ENCODE data around the gene CRYBG2.
"Not testable (repeated sequence)": the region's sequence is repeated elsewhere in the genome, so short reads cannot be mapped to it uniquely, and the experiment has no call there.

CRYBG2 gene

GRCh38 chr1:26317146-26317545 is 36.8 kb downstream of the CRYBG2 start:
- no peak for ATAC-seq (ENCODE audit: insufficient read depth, low read depth)
- Histone ChIP-seq H3K27me3 (ENCODE audit: insufficient read depth, low read length, poor library complexity) (no peaks in the 10 kb centered on the region), H3K4me1 (ENCODE audit: insufficient read depth, low read length) (peaks cover 19% of the 10 kb centered on the region), H3K4me2 (ENCODE audit: insufficient read depth, low read length) (no peak overlapping the region), H3K36me3 (ENCODE audit: insufficient read depth, low read length) (no peaks in the 10 kb centered on the region), H3K27ac (ENCODE audit: low read length) (no peak overlapping the region), H3K4me3 (ENCODE audit: low read depth in 1 of 2, low read length in 2 of 2) (no peak overlapping the region), H3K79me2 (ENCODE audit: insufficient read depth, low read length) (no peaks in the 10 kb centered on the region), H2AFZ (ENCODE audit: low read depth, low read length) (no peak overlapping the region), H3K9me3 (ENCODE audit: insufficient read depth, low read length, severe bottlenecking) (no peaks in the 10 kb centered on the region), H4K20me1 (ENCODE audit: insufficient read depth, low read length) (no peaks in the 10 kb centered on the region), H3K9ac (ENCODE audit: low read depth, low read length) (no peak overlapping the region)
- no peak for TF ChIP-seq EZH2 (IDR thresholded peaks at IDR 0.05; ENCODE audit: borderline replicate concordance, low read depth, low read length, severe bottlenecking)
- TF ChIP-seq, protein P1, sequence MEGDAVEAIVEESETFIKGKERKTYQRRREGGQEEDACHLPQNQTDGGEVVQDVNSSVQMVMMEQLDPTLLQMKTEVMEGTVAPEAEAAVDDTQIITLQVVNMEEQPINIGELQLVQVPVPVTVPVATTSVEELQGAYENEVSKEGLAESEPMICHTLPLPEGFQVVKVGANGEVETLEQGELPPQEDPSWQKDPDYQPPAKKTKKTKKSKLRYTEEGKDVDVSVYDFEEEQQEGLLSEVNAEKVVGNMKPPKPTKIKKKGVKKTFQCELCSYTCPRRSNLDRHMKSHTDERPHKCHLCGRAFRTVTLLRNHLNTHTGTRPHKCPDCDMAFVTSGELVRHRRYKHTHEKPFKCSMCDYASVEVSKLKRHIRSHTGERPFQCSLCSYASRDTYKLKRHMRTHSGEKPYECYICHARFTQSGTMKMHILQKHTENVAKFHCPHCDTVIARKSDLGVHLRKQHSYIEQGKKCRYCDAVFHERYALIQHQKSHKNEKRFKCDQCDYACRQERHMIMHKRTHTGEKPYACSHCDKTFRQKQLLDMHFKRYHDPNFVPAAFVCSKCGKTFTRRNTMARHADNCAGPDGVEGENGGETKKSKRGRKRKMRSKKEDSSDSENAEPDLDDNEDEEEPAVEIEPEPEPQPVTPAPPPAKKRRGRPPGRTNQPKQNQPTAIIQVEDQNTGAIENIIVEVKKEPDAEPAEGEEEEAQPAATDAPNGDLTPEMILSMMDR (IDR thresholded peaks at IDR 0.05; ENCODE audit: borderline replicate concordance, extremely low read depth, low read length, poor library complexity, severe bottlenecking), result no peak
- DNase-seq, result no peak

DNA sequence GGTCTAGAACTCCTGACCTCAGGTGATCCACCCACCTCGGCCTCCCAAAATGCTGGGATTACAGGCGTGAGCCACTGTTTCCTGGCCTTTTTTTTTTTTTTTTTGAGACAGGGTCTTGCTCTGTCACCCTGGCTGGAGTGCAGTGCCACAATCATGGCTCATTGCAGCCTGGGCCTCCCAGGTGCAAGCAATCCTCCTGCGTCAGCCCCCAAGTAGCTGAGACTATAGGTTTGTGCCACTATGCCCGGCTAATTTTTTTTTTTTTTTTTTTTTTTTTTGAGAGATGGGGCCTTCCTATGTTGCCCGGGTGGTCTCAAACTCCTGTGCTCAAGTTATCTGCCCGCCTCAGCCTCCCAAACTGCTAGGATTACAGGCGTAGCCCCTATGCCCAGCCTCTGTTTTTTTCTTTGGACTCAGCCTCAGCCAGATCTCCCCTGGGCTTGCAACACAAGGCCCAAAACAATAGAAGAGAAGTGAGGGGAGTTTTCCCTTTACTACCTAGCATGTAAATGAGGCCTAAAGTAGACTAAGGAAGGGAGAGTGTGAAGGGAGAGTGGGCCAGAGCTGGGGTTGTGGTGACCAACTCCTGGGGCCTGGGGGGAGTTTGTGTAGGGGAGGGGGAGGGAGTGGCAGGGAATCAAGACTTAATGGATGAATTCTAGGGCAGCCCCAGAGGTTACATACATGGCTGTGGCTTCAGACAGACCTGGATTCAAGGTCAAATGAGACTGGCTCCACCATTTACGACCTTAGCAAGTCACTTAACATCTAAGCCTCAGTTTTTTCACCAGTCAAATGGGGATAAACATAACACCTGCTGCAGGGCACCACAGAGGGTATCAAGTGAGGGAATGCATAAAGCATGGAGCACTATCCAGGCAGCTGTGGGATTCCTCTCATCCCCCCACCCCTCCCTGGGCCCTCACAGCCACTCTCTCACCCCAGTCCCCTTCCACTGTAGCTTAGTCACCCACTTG is 37.8 kb downstream of the CRYBG2 start:
- no peak overlapping the region for H3K4me2 ChIP-seq (ENCODE audit: insufficient read depth, low read length)
- TF ChIP-seq, protein P1 (IDR thresholded peaks at IDR 0.05; ENCODE audit: borderline replicate concordance, extremely low read depth, low read length, poor library complexity, severe bottlenecking), result no peak
- no peak for TF ChIP-seq EZH2 (IDR thresholded peaks at IDR 0.05; ENCODE audit: borderline replicate concordance, low read depth, low read length, severe bottlenecking)
- no peak overlapping the region for H2AFZ ChIP-seq (ENCODE audit: low read depth, low read length)
- no peak overlapping the region for H3K9ac ChIP-seq (ENCODE audit: low read depth, low read length)
- no peak overlapping the region for H3K27ac ChIP-seq (ENCODE audit: low read length)
- DNase-seq (no peak), ATAC-seq (ENCODE audit: insufficient read depth, low read depth) (no peak)
- H4K20me1 ChIP-seq (ENCODE audit: insufficient read depth, low read length), result no peaks in the 10 kb centered on the region
- no peak overlapping the region for H3K4me3 ChIP-seq (ENCODE audit: low read depth in 1 of 2, low read length in 2 of 2)
- H3K9me3 ChIP-seq (ENCODE audit: insufficient read depth, low read length, severe bottlenecking), result no peaks in the 10 kb centered on the region
- H3K79me2 ChIP-seq (ENCODE audit: insufficient read depth, low read length), result no peaks in the 10 kb centered on the region
- H3K36me3 ChIP-seq (ENCODE audit: insufficient read depth, low read length), result no peaks in the 10 kb centered on the region
- peaks cover 16% of the 10 kb centered on the region for H3K4me1 ChIP-seq (ENCODE audit: insufficient read depth, low read length)
- no peaks in the 10 kb centered on the region for H3K27me3 ChIP-seq (ENCODE audit: insufficient read depth, low read length, poor library complexity)

DNA sequence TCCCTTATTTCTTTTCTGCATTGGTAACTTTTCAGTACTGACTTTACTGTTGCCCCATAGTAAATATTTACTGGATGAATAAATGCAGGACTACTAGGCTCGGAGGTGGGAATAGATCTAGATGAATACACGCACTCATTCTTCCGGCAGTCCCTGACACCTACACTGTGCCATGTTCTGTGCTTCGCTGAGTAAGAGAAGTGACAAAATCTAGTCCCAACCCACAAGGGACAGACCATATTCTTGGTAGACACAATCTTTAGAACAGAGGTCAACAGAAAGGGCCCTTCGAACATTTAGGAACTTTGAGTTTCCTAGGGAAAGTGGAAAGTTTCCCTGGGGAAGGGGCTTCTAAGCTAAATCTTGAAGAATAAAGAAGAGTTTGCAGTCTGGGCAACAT is 39.4 kb downstream of the CRYBG2 start:
- H3K27ac ChIP-seq (ENCODE audit: low read length), result no peak overlapping the region
- H3K9ac ChIP-seq (ENCODE audit: low read depth, low read length), result no peak overlapping the region
- H3K4me1 ChIP-seq (ENCODE audit: insufficient read depth, low read length), result peaks cover 13% of the 10 kb centered on the region; the same call in 1 of the 2 replicates
- H4K20me1 ChIP-seq (ENCODE audit: insufficient read depth, low read length), result no peaks in the 10 kb centered on the region
- H3K27me3 ChIP-seq (ENCODE audit: insufficient read depth, low read length, poor library complexity), result no peaks in the 10 kb centered on the region
- H3K79me2 ChIP-seq (ENCODE audit: insufficient read depth, low read length), result no peaks in the 10 kb centered on the region
- H2AFZ ChIP-seq (ENCODE audit: low read depth, low read length), result no peak overlapping the region
- TF ChIP-seq EZH2 (IDR thresholded peaks at IDR 0.05; ENCODE audit: borderline replicate concordance, low read depth, low read length, severe bottlenecking), result no peak
- TF ChIP-seq, protein P1 (IDR thresholded peaks at IDR 0.05; ENCODE audit: borderline replicate concordance, extremely low read depth, low read length, poor library complexity, severe bottlenecking), result no peak
- DNase-seq (no peak), ATAC-seq (ENCODE audit: insufficient read depth, low read depth) (no peak)
- no peak overlapping the region for H3K4me3 ChIP-seq (ENCODE audit: low read depth in 1 of 2, low read length in 2 of 2)
- H3K36me3 ChIP-seq (ENCODE audit: insufficient read depth, low read length), result no peaks in the 10 kb centered on the region
- H3K9me3 ChIP-seq (ENCODE audit: insufficient read depth, low read length, severe bottlenecking), result no peaks in the 10 kb centered on the region
- H3K4me2 ChIP-seq (ENCODE audit: insufficient read depth, low read length), result no peak overlapping the region

GRCh38 chr1:26307966-26308899 is 45.7 kb downstream of the CRYBG2 start:
- not testable (repeated sequence) for H3K27me3 ChIP-seq (ENCODE audit: insufficient read depth, low read length, poor library complexity); H3K4me3 ChIP-seq (ENCODE audit: low read depth in 1 of 2, low read length in 2 of 2); DNase-seq; ATAC-seq (ENCODE audit: insufficient read depth, low read depth); H3K27ac ChIP-seq (ENCODE audit: low read length); H3K79me2 ChIP-seq (ENCODE audit: insufficient read depth, low read length); H3K4me2 ChIP-seq (ENCODE audit: insufficient read depth, low read length); H3K9ac ChIP-seq (ENCODE audit: low read depth, low read length); H3K9me3 ChIP-seq (ENCODE audit: insufficient read depth, low read length, severe bottlenecking); H4K20me1 ChIP-seq (ENCODE audit: insufficient read depth, low read length); H3K36me3 ChIP-seq (ENCODE audit: insufficient read depth, low read length)
- H2AFZ ChIP-seq (ENCODE audit: low read depth, low read length), result peak overlapping the region; percentile 100; the same call in 1 of the 2 replicates
- H3K4me1 ChIP-seq (ENCODE audit: insufficient read depth, low read length), result peaks cover 26% of the 10 kb centered on the region
